ENCODE measurements around the gene ZMIZ1. TPM values are rescaled to one million over a fixed set of nuclear protein-coding genes. Genes with fewer than 3 reads are reported as not detected.
A peak's percentile ranks its signal among the peaks of the same experiment; 100 is the strongest.

Gene ZMIZ1
- total and polyA plus RNA-seq, 2 donors (not counting 1 experiment from before 2014, with no cell fraction given) = 6.3 to 30.6 TPM

- Histone ChIP-seq H3K27me3 (ENCODE audit: control insufficient read depth, insufficient read depth, low read length) (no peaks in the 10 kb centered on the region), H3K9ac (ENCODE audit: insufficient read depth, low read length) (peak overlapping the region; percentile 51), H3K27ac (ENCODE audit: insufficient read depth, low read length) (peak overlapping the region; percentile 96), H3K4me2 (ENCODE audit: extremely low read depth, insufficient read depth, low read length) (peak overlapping the region; percentile 68), H3K79me2 (ENCODE audit: control insufficient read depth, insufficient read depth, low read length) (peaks cover 79% of the 10 kb centered on the region), H2AFZ (ENCODE audit: low read length) (no peak overlapping the region), H3K36me3 (ENCODE audit: control insufficient read depth, insufficient read depth, low read length) (peaks cover 6% of the 10 kb centered on the region), H3K4me1 (ENCODE audit: control insufficient read depth, extremely low read depth, insufficient read depth, low read length) (peaks cover 69% of the 10 kb centered on the region), H3K9me3 (ENCODE audit: control insufficient read depth, insufficient read depth, low read depth, low read length) (no peaks in the 10 kb centered on the region), H4K20me1 (ENCODE audit: control insufficient read depth, extremely low read depth, insufficient read depth, low read length) (no peaks in the 10 kb centered on the region), H3K4me3 (replicated peaks in 1 of 4; ENCODE audit: control extremely low read depth in 1 of 4, insufficient read depth in 1 of 4, low read depth in 3 of 4, low read length in 4 of 4) (peak overlapping the region in 1 of 4 experiments; percentile 5)
- peak; percentile 81 to 86 for DNase-seq (ENCODE audit: low read depth in 2 of 2)
- TF ChIP-seq EZH2 (IDR thresholded peaks at IDR 0.05; ENCODE audit: low read length, missing control alignments) (no peak), CTCF (conservative IDR thresholded peaks at IDR 0.05 in 1 of 2, IDR thresholded peaks at IDR 0.05 in 1 of 2; ENCODE audit: low read depth in 1 of 2, low read length in 2 of 2) (no peak)
Measured at GRCh38 chr10:79159141-79159651, 90.4 kb downstream of the ZMIZ1 start.

GRCh38 chr10:79159785-79160184 is 91.0 kb downstream of the ZMIZ1 start:
- Histone ChIP-seq H3K9me3 (ENCODE audit: control insufficient read depth, insufficient read depth, low read depth, low read length) (no peaks in the 10 kb centered on the region), H3K27me3 (ENCODE audit: control insufficient read depth, insufficient read depth, low read length) (no peaks in the 10 kb centered on the region), H3K4me3 (replicated peaks in 1 of 4; ENCODE audit: control extremely low read depth in 1 of 4, insufficient read depth in 1 of 4, low read depth in 3 of 4, low read length in 4 of 4) (peak overlapping the region in 1 of 4 experiments; percentile 5), H3K4me1 (ENCODE audit: control insufficient read depth, extremely low read depth, insufficient read depth, low read length) (peaks cover 65% of the 10 kb centered on the region), H3K79me2 (ENCODE audit: control insufficient read depth, insufficient read depth, low read length) (peaks cover 79% of the 10 kb centered on the region), H4K20me1 (ENCODE audit: control insufficient read depth, extremely low read depth, insufficient read depth, low read length) (no peaks in the 10 kb centered on the region), H3K4me2 (ENCODE audit: extremely low read depth, insufficient read depth, low read length) (peak overlapping the region; percentile 68), H2AFZ (ENCODE audit: low read length) (no peak overlapping the region), H3K36me3 (ENCODE audit: control insufficient read depth, insufficient read depth, low read length) (peaks cover 9% of the 10 kb centered on the region), H3K9ac (ENCODE audit: insufficient read depth, low read length) (peak overlapping the region; percentile 51), H3K27ac (ENCODE audit: insufficient read depth, low read length) (peak overlapping the region; percentile 96)
- DNase-seq (ENCODE audit: low read depth in 2 of 2) = peak; percentile 70 to 88
- TF ChIP-seq CTCF (conservative IDR thresholded peaks at IDR 0.05 in 1 of 2, IDR thresholded peaks at IDR 0.05 in 1 of 2; ENCODE audit: low read depth in 1 of 2, low read length in 2 of 2) = no peak
- no peak for TF ChIP-seq EZH2 (IDR thresholded peaks at IDR 0.05; ENCODE audit: low read length, missing control alignments)

GRCh38 chr10:79160191-79160590 is 91.4 kb downstream of the ZMIZ1 start:
- Histone ChIP-seq H3K27me3 (ENCODE audit: control insufficient read depth, insufficient read depth, low read length) (no peaks in the 10 kb centered on the region), H3K9ac (ENCODE audit: insufficient read depth, low read length) (peak overlapping the region; percentile 51), H3K9me3 (ENCODE audit: control insufficient read depth, insufficient read depth, low read depth, low read length) (no peaks in the 10 kb centered on the region), H3K36me3 (ENCODE audit: control insufficient read depth, insufficient read depth, low read length) (peaks cover 9% of the 10 kb centered on the region), H3K27ac (ENCODE audit: insufficient read depth, low read length) (peak overlapping the region; percentile 96), H3K4me2 (ENCODE audit: extremely low read depth, insufficient read depth, low read length) (peak overlapping the region; percentile 68), H3K4me3 (replicated peaks in 1 of 4; ENCODE audit: control extremely low read depth in 1 of 4, insufficient read depth in 1 of 4, low read depth in 3 of 4, low read length in 4 of 4) (no peak overlapping the region), H2AFZ (ENCODE audit: low read length) (no peak overlapping the region), H3K4me1 (ENCODE audit: control insufficient read depth, extremely low read depth, insufficient read depth, low read length) (peaks cover 62% of the 10 kb centered on the region), H4K20me1 (ENCODE audit: control insufficient read depth, extremely low read depth, insufficient read depth, low read length) (no peaks in the 10 kb centered on the region), H3K79me2 (ENCODE audit: control insufficient read depth, insufficient read depth, low read length) (peaks cover 77% of the 10 kb centered on the region)
- TF ChIP-seq CTCF (conservative IDR thresholded peaks at IDR 0.05 in 1 of 2, IDR thresholded peaks at IDR 0.05 in 1 of 2; ENCODE audit: low read depth in 1 of 2, low read length in 2 of 2) (no peak), EZH2 (IDR thresholded peaks at IDR 0.05; ENCODE audit: low read length, missing control alignments) (no peak)
- DNase-seq (ENCODE audit: low read depth in 2 of 2) = no peak

All from fibroblast of lung (primary cell).